Activated T-helper 1 cell treated with anti-CD3 and anti-CD28 coated beads, Interleukin-2, amount 50 U/mL, for 16 hours (primary cell): ENCODE results near the gene EFNB2.

Experiments used
- DNase-seq, 2 donors: peaks; one replicate each; pipeline ENCODE4 v3.0.0-alpha.2; 2020; ENCODE audit warnings: low read depth in 1 of 2, low spot score in 1 of 2

Gene EFNB2

GRCh38 chr13:106550570-106551135, 15.2 kb upstream of the EFNB2 start:
- no peak for DNase-seq

GRCh38 chr13:106548064-106548696, 12.7 kb upstream of the EFNB2 start:
- DNase-seq = no peak

- DNase-seq = no peak
Measured at GRCh38 chr13:106541826-106542225, 6.4 kb upstream of the EFNB2 start.

GRCh38 chr13:106540613-106541012, 5.2 kb upstream of the EFNB2 start:
- DNase-seq = no peak

GRCh38 chr13:106537521-106537920, 2.1 kb upstream of the EFNB2 start:
- no peak for DNase-seq

- peak; percentile 76 to 89 for DNase-seq
Measured at GRCh38 chr13:106536244-106537034, 977 bp upstream of the EFNB2 start.

- DNase-seq = peak in 1 of 2 donors; percentile 8
Measured at GRCh38 chr13:106534639-106535551, 567 bp downstream of the EFNB2 start.

GRCh38 chr13:106533943-106534638, 1.4 kb downstream of the EFNB2 start:
- no peak for DNase-seq

GRCh38 chr13:106533101-106533942, 2.1 kb downstream of the EFNB2 start:
- DNase-seq = no peak

- DNase-seq = no peak
Measured at GRCh38 chr13:106532111-106532929, 3.1 kb downstream of the EFNB2 start.

GRCh38 chr13:106530980-106531481, 4.4 kb downstream of the EFNB2 start:
- no peak for DNase-seq

GRCh38 chr13:106530171-106530851, 5.2 kb downstream of the EFNB2 start:
- DNase-seq = no peak

GRCh38 chr13:106529415-106530170, 5.9 kb downstream of the EFNB2 start:
- no peak for DNase-seq

GRCh38 chr13:106528718-106529414, 6.6 kb downstream of the EFNB2 start:
- no peak for DNase-seq

- no peak for DNase-seq
Measured at GRCh38 chr13:106527826-106528225, 7.6 kb downstream of the EFNB2 start.

GRCh38 chr13:106527445-106527801, 8.0 kb downstream of the EFNB2 start:
- no peak for DNase-seq
